CD8-positive, alpha-beta memory T cell (primary cell): ENCODE measurements around the gene HELZ. TPM values are rescaled to one million over a fixed set of nuclear protein-coding genes. Genes with fewer than 3 reads are reported as not detected.
A peak's percentile ranks its signal among the peaks of the same experiment; 100 is the strongest.

Experiments
- CTCF ChIA-PET: fragments of 350-600 bp; sonication (Branson Sonifier 250); formaldehyde crosslinking; loops from one replicate; lab custom pipeline; 2021; ENCODE audit warnings: antibody characterized with exemption; lab: Charles Lee
- POLR2A ChIA-PET: fragments of 350-600 bp; sonication (Branson Sonifier 250); formaldehyde crosslinking; loops from one replicate; lab custom pipeline; 2021; ENCODE audit warnings: antibody characterized with exemption; lab: Charles Lee
- DNase-seq, 5 donors: peaks; one replicate each; pipeline versions ENCODE4 v3.0.0 to v3.0.0-alpha.2; 2020 to 2022; ENCODE audit warnings: mixed read lengths in 1 of 5
- H3K27ac ChIP-seq: one replicate; pipeline ENCODE4 v1.7.0; 2013; ENCODE audit warnings: low read depth, mild to moderate bottlenecking, low read length, moderate library complexity
- H3K27me3 ChIP-seq: 2 replicates; pipeline ENCODE4 v1.7.0; 2013; ENCODE audit warnings: low read length, mild to moderate bottlenecking; ENCODE audit not compliant: insufficient read depth, poor library complexity, severe bottlenecking
- H3K36me3 ChIP-seq: 2 replicates; pipeline ENCODE4 v1.7.0; 2013; ENCODE audit warnings: mild to moderate bottlenecking, low read length, moderate library complexity; ENCODE audit not compliant: insufficient read depth
- H3K4me1 ChIP-seq: 2 replicates; pipeline ENCODE4 v1.7.0; 2013; ENCODE audit warnings: mild to moderate bottlenecking, low read length, moderate library complexity; ENCODE audit not compliant: insufficient read depth
- H3K4me3 ChIP-seq: 2 replicates; pipeline ENCODE4 v1.7.0; 2013; ENCODE audit warnings: mild to moderate bottlenecking, low read length
- H3K9me3 ChIP-seq: 2 replicates; pipeline ENCODE4 v1.7.0; 2013; ENCODE audit warnings: mild to moderate bottlenecking, low read length
- H3K27ac Mint-ChIP-seq, 8 donors: one replicate each; pipeline ENCODE4 v1.8.0; 2020 to 2021; ENCODE audit warnings: mixed read lengths in 8 of 8, mild to moderate bottlenecking in 6 of 8, inconsistent platforms in 3 of 8, moderate library complexity in 3 of 8
- H3K27me3 Mint-ChIP-seq, 2 donors: one replicate each; pipeline ENCODE4 v1.8.0; 2020 to 2021; ENCODE audit warnings: mixed read lengths in 2 of 2, mild to moderate bottlenecking in 1 of 2, moderate library complexity in 1 of 2
- H3K36me3 Mint-ChIP-seq, 3 donors: one replicate each; pipeline ENCODE4 v1.8.0; 2020 to 2021; ENCODE audit warnings: mixed read lengths in 3 of 3, inconsistent platforms in 1 of 3, mild to moderate bottlenecking in 1 of 3
- H3K4me1 Mint-ChIP-seq, 3 donors: one replicate each; pipeline ENCODE4 v1.8.0; 2020 to 2021; ENCODE audit warnings: mixed read lengths in 3 of 3, inconsistent platforms in 1 of 3, mild to moderate bottlenecking in 1 of 3
- H3K4me3 Mint-ChIP-seq, 7 donors: one replicate each; pipeline ENCODE4 v1.8.0; 2020 to 2021; ENCODE audit warnings: mixed read lengths in 7 of 7, mild to moderate bottlenecking in 6 of 7, moderate library complexity in 4 of 7, inconsistent platforms in 2 of 7
- H3K9me3 Mint-ChIP-seq, 5 donors: one replicate each; pipeline ENCODE4 v1.8.0; 2020 to 2022; ENCODE audit warnings: mixed read lengths in 5 of 5, mild to moderate bottlenecking in 3 of 5, moderate library complexity in 2 of 5, inconsistent platforms in 1 of 5
- polyA plus RNA-seq: library from polyadenylated mRNA; unstranded; fragments of 300-500 nt; fragmentation: Illumina TruSeq; gene quantifications from one replicate; pipeline ENCODE4 v1.2.3, GENCODE V29; 2021
- total RNA-seq, 2 experiments: library from RNA; stranded (reverse); gene quantifications; one replicate each; pipeline ENCODE4 v1.2.3, GENCODE V29; 2021

Gene HELZ
- total and polyA plus RNA-seq, 3 experiments from 2014 or later = 56.4 to 85.0 (median 62.5) TPM

- H3K36me3 ChIP-seq = peaks cover 16% of the 10 kb centered on the region
- POLR2A ChIA-PET = interaction anchor here (0.6 to 0.7 kb wide), 4 partner anchors 24 to 139 kb away, joined by 3 to 4 read pairs (median 3); partner anchors contain the start of gene HELZ
- peaks cover 47 to 70% (median 69%) of the 10 kb centered on the region in 3 donors for H3K4me1 Mint-ChIP-seq
Measured at GRCh38 chr17:67221062-67221998, 23.7 kb downstream of the HELZ start.

GRCh38 chr17:67218385-67218950, 26.5 kb downstream of the HELZ start:
- peak overlapping the region in 3 of 8 donors; percentile 9 to 23 (median 12) for H3K27ac Mint-ChIP-seq
- peaks cover 19% of the 10 kb centered on the region for H3K4me1 ChIP-seq
- H3K9me3 ChIP-seq = no peaks in the 10 kb centered on the region
- peaks cover 29 to 55% (median 50%) of the 10 kb centered on the region in 3 donors for H3K4me1 Mint-ChIP-seq
- H3K27ac ChIP-seq = no peak overlapping the region
- H3K4me3 ChIP-seq = no peak overlapping the region
- H3K9me3 Mint-ChIP-seq = no peaks in the 10 kb centered on the region
- CTCF ChIA-PET = interaction anchor here (1.7 kb wide), 1 partner anchor 75 kb away, joined by 4 read pairs; no protein-coding TSS in a partner anchor
- H3K36me3 Mint-ChIP-seq = peaks cover 0 to 35% (median 9%) of the 10 kb centered on the region in 3 donors
- no peaks in the 10 kb centered on the region for H3K27me3 ChIP-seq
- H3K4me3 Mint-ChIP-seq = no peak overlapping the region
- peaks cover 24% of the 10 kb centered on the region for H3K36me3 ChIP-seq
- POLR2A ChIA-PET = no interaction called here
- no peaks in the 10 kb centered on the region for H3K27me3 Mint-ChIP-seq
- no peak for DNase-seq

More at GRCh38 chr17:67221062-67221998, 23.7 kb downstream of the HELZ start:
- Mint-ChIP-seq H3K9me3 (no peaks in the 10 kb centered on the region), H3K4me3 (peak overlapping the region in 1 of 7 donors; percentile 33), H3K36me3 (peaks cover 0 to 51% (median 19%) of the 10 kb centered on the region in 3 donors), H3K27ac (peak overlapping the region in 7 of 8 donors; percentile 0 to 91 (median 70)), H3K27me3 (no peaks in the 10 kb centered on the region)
- CTCF ChIA-PET = interaction anchor here (0.7 to 4.3 kb wide), 16 partner anchors 10 to 155 kb away, joined by 3 to 44 read pairs (median 4); no protein-coding TSS in a partner anchor
- Histone ChIP-seq H3K4me3 (no peak overlapping the region), H3K27me3 (no peaks in the 10 kb centered on the region), H3K9me3 (no peaks in the 10 kb centered on the region), H3K27ac (no peak overlapping the region), H3K4me1 (peaks cover 21% of the 10 kb centered on the region)
- peak in 2 of 5 donors; percentile 18 to 49 for DNase-seq

GRCh38 chr17:67217446-67217845, 27.6 kb downstream of the HELZ start:
- Mint-ChIP-seq H3K36me3 (peaks cover 0 to 36% (median 13%) of the 10 kb centered on the region in 3 donors), H3K27me3 (no peaks in the 10 kb centered on the region), H3K27ac (no peak overlapping the region), H3K4me3 (no peak overlapping the region), H3K9me3 (no peaks in the 10 kb centered on the region), H3K4me1 (peaks cover 26 to 55% (median 54%) of the 10 kb centered on the region in 3 donors)
- POLR2A ChIA-PET = no interaction called here
- no peaks in the 10 kb centered on the region for H3K27me3 ChIP-seq
- H3K9me3 ChIP-seq = no peaks in the 10 kb centered on the region
- CTCF ChIA-PET = interaction anchor here (1.7 kb wide), 1 partner anchor 76 kb away, joined by 4 read pairs; no protein-coding TSS in a partner anchor
- H3K27ac ChIP-seq = no peak overlapping the region
- DNase-seq = no peak
- H3K36me3 ChIP-seq = peaks cover 24% of the 10 kb centered on the region
- no peak overlapping the region for H3K4me3 ChIP-seq
- H3K4me1 ChIP-seq = peaks cover 19% of the 10 kb centered on the region

GRCh38 chr17:67216578-67217320, 28.2 kb downstream of the HELZ start:
- Mint-ChIP-seq H3K4me1 (peaks cover 22 to 53% (median 52%) of the 10 kb centered on the region in 3 donors), H3K27ac (no peak overlapping the region), H3K36me3 (peaks cover 0 to 33% (median 15%) of the 10 kb centered on the region in 3 donors), H3K4me3 (no peak overlapping the region), H3K9me3 (no peaks in the 10 kb centered on the region), H3K27me3 (no peaks in the 10 kb centered on the region)
- H3K27me3 ChIP-seq = no peaks in the 10 kb centered on the region
- H3K4me1 ChIP-seq = peaks cover 14% of the 10 kb centered on the region
- no peak overlapping the region for H3K27ac ChIP-seq
- H3K4me3 ChIP-seq = no peak overlapping the region
- DNase-seq = no peak
- H3K9me3 ChIP-seq = no peaks in the 10 kb centered on the region
- H3K36me3 ChIP-seq = peaks cover 24% of the 10 kb centered on the region
- POLR2A ChIA-PET = no interaction called here
- CTCF ChIA-PET = interaction anchor here (1.7 kb wide), 1 partner anchor 76 kb away, joined by 4 read pairs; no protein-coding TSS in a partner anchor

- Histone ChIP-seq H3K27me3 (no peaks in the 10 kb centered on the region), H3K36me3 (peaks cover 24% of the 10 kb centered on the region), H3K9me3 (no peaks in the 10 kb centered on the region), H3K27ac (no peak overlapping the region), H3K4me3 (no peak overlapping the region), H3K4me1 (peaks cover 8% of the 10 kb centered on the region)
- no peak for DNase-seq
- Mint-ChIP-seq H3K27me3 (no peaks in the 10 kb centered on the region), H3K4me3 (no peak overlapping the region), H3K27ac (no peak overlapping the region), H3K36me3 (peaks cover 0 to 34% (median 14%) of the 10 kb centered on the region in 3 donors), H3K4me1 (peaks cover 19 to 50% (median 49%) of the 10 kb centered on the region in 3 donors), H3K9me3 (no peaks in the 10 kb centered on the region)
- ChIA-PET CTCF (no interaction called here), POLR2A (interaction anchor here (0.6 kb wide), 1 partner anchor 629 kb away, joined by 4 read pairs; no protein-coding TSS in a partner anchor)
Measured at GRCh38 chr17:67215991-67216421, 29.0 kb downstream of the HELZ start.

- H3K4me3 ChIP-seq = no peak overlapping the region
- Mint-ChIP-seq H3K9me3 (no peaks in the 10 kb centered on the region), H3K4me1 (peaks cover 28 to 58% (median 50%) of the 10 kb centered on the region in 3 donors), H3K27me3 (peaks cover 0 to 2% of the 10 kb centered on the region in 2 donors), H3K36me3 (peaks cover 0 to 34% (median 10%) of the 10 kb centered on the region in 3 donors), H3K4me3 (no peak overlapping the region), H3K27ac (peak overlapping the region in 4 of 8 donors; percentile 5 to 64 (median 44))
- ChIA-PET CTCF (interaction anchor here (1.5 kb wide), 1 partner anchor 81 kb away, joined by 3 read pairs; no protein-coding TSS in a partner anchor), POLR2A (no interaction called here)
- DNase-seq = no peak
- H3K9me3 ChIP-seq = no peaks in the 10 kb centered on the region
- peaks cover 8% of the 10 kb centered on the region for H3K4me1 ChIP-seq
- H3K27me3 ChIP-seq = no peaks in the 10 kb centered on the region
- H3K36me3 ChIP-seq = peaks cover 19% of the 10 kb centered on the region
- H3K27ac ChIP-seq = no peak overlapping the region
Measured at GRCh38 chr17:67212714-67213417, 32.1 kb downstream of the HELZ start.

GRCh38 chr17:67212231-67212630, 32.8 kb downstream of the HELZ start:
- Mint-ChIP-seq H3K9me3 (no peaks in the 10 kb centered on the region), H3K27me3 (peaks cover 0 to 2% of the 10 kb centered on the region in 2 donors), H3K36me3 (peaks cover 0 to 35% (median 10%) of the 10 kb centered on the region in 3 donors), H3K4me3 (no peak overlapping the region), H3K27ac (peak overlapping the region in 2 of 8 donors; percentile 35 to 64), H3K4me1 (peaks cover 30 to 59% (median 52%) of the 10 kb centered on the region in 3 donors)
- Histone ChIP-seq H3K27me3 (no peaks in the 10 kb centered on the region), H3K9me3 (no peaks in the 10 kb centered on the region), H3K4me1 (peaks cover 8% of the 10 kb centered on the region), H3K4me3 (no peak overlapping the region), H3K36me3 (peaks cover 14% of the 10 kb centered on the region), H3K27ac (no peak overlapping the region)
- POLR2A ChIA-PET = interaction anchor here (0.7 kb wide), 1 partner anchor 39 kb away, joined by 8 read pairs; no protein-coding TSS in a partner anchor
- CTCF ChIA-PET = interaction anchor here (1.3 to 1.5 kb wide), 3 partner anchors 9 to 82 kb away, joined by 3 to 4 read pairs (median 3); no protein-coding TSS in a partner anchor
- no peak for DNase-seq
